ENCODE results near the gene NALF2. TPM values are rescaled to one million over a fixed set of nuclear protein-coding genes. Genes with fewer than 3 reads are reported as not detected.

NALF2 gene
- total RNA-seq, result not detected
- long read RNA-seq, partial matches to known transcripts, result 0 of 1 reads
- long read RNA-seq, other reads (novel, unspliced or antisense), result 1 of 1 reads

DNA sequence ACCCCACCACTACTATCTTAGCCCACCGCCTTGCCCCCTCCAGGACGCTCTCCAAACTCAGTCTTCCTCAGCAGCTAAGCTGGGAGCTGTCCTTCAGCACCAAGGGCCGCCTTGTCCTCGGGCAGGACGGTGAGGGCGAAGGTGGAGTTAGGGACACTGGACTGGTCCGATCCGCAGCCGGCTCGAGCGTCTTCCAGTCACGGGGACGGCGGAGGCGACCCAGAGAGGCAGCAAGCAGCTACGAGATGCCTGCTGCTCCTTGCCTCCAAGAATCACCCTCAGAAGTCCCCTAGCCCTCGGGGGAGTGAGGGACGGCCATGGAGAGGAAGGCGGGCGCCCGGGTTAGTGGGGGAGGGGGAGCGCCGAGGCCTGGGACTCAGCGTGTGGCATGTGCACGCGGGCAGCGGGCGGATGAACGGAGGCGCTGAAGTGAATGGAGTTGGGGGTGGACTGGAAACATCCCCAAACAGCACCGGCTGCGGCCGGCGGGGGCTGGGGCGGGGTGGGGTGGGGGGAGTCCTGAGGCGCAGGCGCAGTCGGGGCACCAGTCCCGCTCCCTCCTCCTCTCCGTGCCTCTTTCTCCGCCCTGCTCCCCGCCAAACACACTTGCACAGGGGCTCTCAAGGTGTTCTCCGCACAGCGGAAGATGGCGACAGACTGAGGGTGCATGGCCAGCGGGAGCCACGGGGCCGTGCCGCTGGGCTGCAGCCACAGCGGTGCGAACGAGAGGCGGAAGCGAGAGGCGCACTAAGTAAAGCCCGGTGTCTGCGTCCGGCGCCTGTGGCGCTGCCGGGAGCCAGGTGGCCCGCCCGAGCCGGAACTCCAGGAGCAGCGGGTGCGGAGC is at the start of gene NALF2:
Gene NALF2 (plus strand): TSS at position 545 of the 844 bp plus-strand sequence. CDS start 957 bp downstream, outside the sequence.
- ATAC-seq, result peak; percentile 85
- DNase-seq, result peak; percentile 75
- peaks cover 15% of the 10 kb centered on the region for H3K27me3 ChIP-seq
- TF ChIP-seq, protein P1, sequence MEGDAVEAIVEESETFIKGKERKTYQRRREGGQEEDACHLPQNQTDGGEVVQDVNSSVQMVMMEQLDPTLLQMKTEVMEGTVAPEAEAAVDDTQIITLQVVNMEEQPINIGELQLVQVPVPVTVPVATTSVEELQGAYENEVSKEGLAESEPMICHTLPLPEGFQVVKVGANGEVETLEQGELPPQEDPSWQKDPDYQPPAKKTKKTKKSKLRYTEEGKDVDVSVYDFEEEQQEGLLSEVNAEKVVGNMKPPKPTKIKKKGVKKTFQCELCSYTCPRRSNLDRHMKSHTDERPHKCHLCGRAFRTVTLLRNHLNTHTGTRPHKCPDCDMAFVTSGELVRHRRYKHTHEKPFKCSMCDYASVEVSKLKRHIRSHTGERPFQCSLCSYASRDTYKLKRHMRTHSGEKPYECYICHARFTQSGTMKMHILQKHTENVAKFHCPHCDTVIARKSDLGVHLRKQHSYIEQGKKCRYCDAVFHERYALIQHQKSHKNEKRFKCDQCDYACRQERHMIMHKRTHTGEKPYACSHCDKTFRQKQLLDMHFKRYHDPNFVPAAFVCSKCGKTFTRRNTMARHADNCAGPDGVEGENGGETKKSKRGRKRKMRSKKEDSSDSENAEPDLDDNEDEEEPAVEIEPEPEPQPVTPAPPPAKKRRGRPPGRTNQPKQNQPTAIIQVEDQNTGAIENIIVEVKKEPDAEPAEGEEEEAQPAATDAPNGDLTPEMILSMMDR (IDR thresholded peaks at IDR 0.05), result no peak
- H3K9me3 ChIP-seq, result no peaks in the 10 kb centered on the region
- peak within 1 kb of the TSS; percentile 43 for H3K4me3 ChIP-seq
- H3K27ac ChIP-seq, result no peak within 1 kb of the TSS
- no peaks in the 10 kb centered on the region for H3K4me1 ChIP-seq
- no peaks in the 10 kb centered on the region for H3K36me3 ChIP-seq
- intact Hi-C loops (cut with DNase I), result no loop called here

DNA sequence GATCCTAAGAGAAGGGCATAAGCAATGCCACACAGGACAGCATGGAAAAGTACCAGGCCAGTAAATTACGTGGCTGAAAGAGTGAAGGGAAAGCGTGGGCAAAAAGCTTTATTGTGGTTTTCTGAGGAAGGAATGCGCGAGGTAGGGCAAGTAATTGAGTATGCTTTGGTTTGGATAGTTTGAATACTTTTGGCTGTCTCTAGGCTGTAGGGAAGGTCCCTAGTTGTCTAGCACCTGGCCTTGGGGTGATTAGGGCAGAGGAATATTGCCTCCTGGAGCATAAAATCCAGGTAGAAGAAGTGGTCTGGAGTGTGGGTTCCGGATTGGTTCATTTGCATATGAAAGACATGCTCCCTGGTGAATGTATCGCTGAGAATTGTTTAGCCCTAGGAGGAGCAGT is 46.4 kb upstream of the NALF2 start:
- no peaks in the 10 kb centered on the region for H3K4me1 ChIP-seq
- H3K9me3 ChIP-seq, result no peaks in the 10 kb centered on the region
- H3K27ac ChIP-seq, result no peak overlapping the region
- no peak overlapping the region for H3K4me3 ChIP-seq
- intact Hi-C loops (cut with DNase I), result no loop called here
- H3K27me3 ChIP-seq, result no peaks in the 10 kb centered on the region
- TF ChIP-seq, protein P1 (IDR thresholded peaks at IDR 0.05), result no peak
- no peaks in the 10 kb centered on the region for H3K36me3 ChIP-seq
- DNase-seq (no peak), ATAC-seq (no peak)

DNA sequence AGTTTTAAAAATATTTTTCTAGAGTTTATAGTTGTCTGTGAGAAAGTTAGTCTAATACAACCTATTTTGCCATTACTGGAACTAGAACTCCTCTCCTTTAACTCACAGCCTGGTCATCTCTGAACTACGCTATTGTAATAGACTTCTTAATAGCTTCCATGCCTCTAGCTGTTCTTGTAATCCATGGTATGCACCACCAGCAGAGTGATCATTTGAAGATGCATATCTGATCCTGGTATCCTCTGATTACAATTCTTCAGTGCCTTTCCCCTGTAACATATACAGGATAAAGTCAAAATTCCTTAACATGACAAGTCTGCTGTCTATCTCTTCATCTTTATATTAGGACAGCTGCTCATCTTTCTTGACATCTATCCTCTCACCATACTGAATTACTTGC is 37.6 kb upstream of the NALF2 start:
- Histone ChIP-seq H3K9me3 (no peaks in the 10 kb centered on the region), H3K4me1 (no peaks in the 10 kb centered on the region), H3K4me3 (no peak overlapping the region), H3K27ac (no peak overlapping the region), H3K27me3 (no peaks in the 10 kb centered on the region), H3K36me3 (no peaks in the 10 kb centered on the region)
- DNase-seq (no peak), ATAC-seq (no peak)
- TF ChIP-seq, protein P1 (IDR thresholded peaks at IDR 0.05), result no peak
- intact Hi-C loops (cut with DNase I), result no loop called here

DNA sequence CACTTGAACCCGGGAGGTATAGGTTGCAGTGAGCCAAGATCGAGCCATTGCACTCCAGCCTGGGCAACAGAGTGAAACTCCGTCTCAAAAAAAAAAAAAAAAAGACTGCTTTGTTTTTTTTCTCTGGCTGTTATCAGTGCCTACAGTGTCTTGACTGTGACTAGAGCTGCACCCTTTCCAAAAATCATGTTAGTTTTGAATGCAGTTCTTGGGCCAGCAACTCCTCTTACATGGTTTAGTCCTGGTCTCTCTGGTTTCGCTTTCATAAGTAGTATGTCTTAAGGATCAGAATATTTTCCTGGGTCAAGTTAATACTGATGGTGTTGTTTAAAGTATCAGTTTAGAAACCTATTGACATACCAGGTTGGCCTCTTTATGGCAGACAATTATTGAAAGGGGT is 34.2 kb upstream of the NALF2 start:
- intact Hi-C loops (cut with DNase I), result no loop called here
- Histone ChIP-seq H3K36me3 (no peaks in the 10 kb centered on the region), H3K27ac (no peak overlapping the region), H3K9me3 (no peaks in the 10 kb centered on the region), H3K4me3 (no peak overlapping the region), H3K27me3 (no peaks in the 10 kb centered on the region), H3K4me1 (no peaks in the 10 kb centered on the region)
- DNase-seq (no peak), ATAC-seq (no peak)
- TF ChIP-seq, protein P1 (IDR thresholded peaks at IDR 0.05), result no peak

DNA sequence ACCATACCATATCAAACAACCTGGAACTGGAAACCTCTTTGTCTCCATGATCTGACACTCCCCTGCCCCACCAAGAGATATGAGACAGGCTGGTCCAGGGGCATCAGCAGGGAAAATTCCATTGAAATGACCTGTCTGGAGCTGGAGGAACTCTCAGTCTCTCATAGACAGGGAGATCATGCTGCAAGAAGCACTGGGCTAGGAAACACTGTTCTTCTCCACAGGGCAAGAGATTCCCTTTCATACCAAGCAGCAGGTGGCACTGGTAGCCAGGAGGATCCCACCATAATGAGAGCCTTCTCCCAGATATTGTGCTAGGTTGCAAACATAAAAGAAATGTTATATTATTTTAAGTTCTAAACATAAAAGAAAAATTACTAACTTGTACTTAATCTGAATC is 14.5 kb upstream of the NALF2 start:
- H3K9me3 ChIP-seq, result no peaks in the 10 kb centered on the region
- intact Hi-C loops (cut with DNase I), result no loop called here
- ATAC-seq (no peak), DNase-seq (no peak)
- peaks cover 5% of the 10 kb centered on the region for H3K27me3 ChIP-seq
- TF ChIP-seq, protein P1 (IDR thresholded peaks at IDR 0.05), result no peak
- H3K36me3 ChIP-seq, result no peaks in the 10 kb centered on the region
- no peak overlapping the region for H3K27ac ChIP-seq
- H3K4me1 ChIP-seq, result no peaks in the 10 kb centered on the region
- no peak overlapping the region for H3K4me3 ChIP-seq

Data from upper lobe of right lung (tissue), 1 donor.